Measurements from ENCODE around the gene ADARB2.

The ADARB2 gene

GRCh38 chr10:1567742-1568495 is 169.4 kb downstream of the ADARB2 start:
- no peak overlapping the region for H4K8ac ChIP-seq (ENCODE audit: low read depth, low read length)
- no peak overlapping the region for H3K14ac ChIP-seq (ENCODE audit: low read length)
- H3K4me2 ChIP-seq (ENCODE audit: insufficient read depth, low read length, poor library complexity, severe bottlenecking), result no peak overlapping the region
- H3K79me1 ChIP-seq (ENCODE audit: low read depth, low read length), result peaks cover 3% of the 10 kb centered on the region
- no peak overlapping the region for H2AFZ ChIP-seq (ENCODE audit: low read length)
- no peak overlapping the region for H2BK15ac ChIP-seq (ENCODE audit: low read length)
- no peak overlapping the region for H3K4me3 ChIP-seq (ENCODE audit: low read length in 2 of 2)
- H3K23ac ChIP-seq (ENCODE audit: low read depth, low read length, poor library complexity), result no peak overlapping the region
- no peak overlapping the region for H2BK120ac ChIP-seq (ENCODE audit: low read depth, low read length)
- no peak overlapping the region for H3K18ac ChIP-seq (ENCODE audit: low read length)
- no peaks in the 10 kb centered on the region for H3K36me3 ChIP-seq (replicated peaks in 1 of 2; ENCODE audit: control insufficient read depth in 2 of 2, insufficient read depth in 2 of 2, low read length in 2 of 2)
- H2BK12ac ChIP-seq (ENCODE audit: low read length), result no peak overlapping the region
- H3K27me3 ChIP-seq (ENCODE audit: control insufficient read depth in 3 of 3, insufficient read depth in 3 of 3, low read depth in 1 of 3, low read length in 3 of 3), result no peaks in the 10 kb centered on the region
- H3K9ac ChIP-seq (ENCODE audit: low read depth, low read length, poor library complexity), result no peak overlapping the region
- H4K91ac ChIP-seq (ENCODE audit: low read depth, low read length, poor library complexity), result no peak overlapping the region
- WGBS, 2 donors (ENCODE audit: extremely low coverage in 2 of 2, insufficient read length in 2 of 2, insufficient replicate concordance in 1 of 2), result no CpG with 5 or more reads among the region's 29 CpGs
- H3K9me3 ChIP-seq (replicated peaks in 1 of 2; ENCODE audit: control insufficient read depth in 2 of 2, insufficient read depth in 1 of 2, low read depth in 1 of 2, low read length in 2 of 2), result peaks cover 0 to 2% of the 10 kb centered on the region in 2 donors
- H2BK5ac ChIP-seq (ENCODE audit: low read length), result no peak overlapping the region
- peaks cover 0 to 9% of the 10 kb centered on the region in 2 donors for H3K4me1 ChIP-seq (ENCODE audit: control insufficient read depth in 2 of 2, insufficient read depth in 1 of 2, low read depth in 1 of 2, low read length in 2 of 2)
- no peak overlapping the region for H3K4ac ChIP-seq (ENCODE audit: low read length)
- no peak overlapping the region for H2AK5ac ChIP-seq (ENCODE audit: low read depth, low read length)
- no peak overlapping the region for H3K27ac ChIP-seq (replicated peaks; ENCODE audit: low read length)
- no peak for DNase-seq (ENCODE audit: low spot score)

- peaks cover 0 to 2% of the 10 kb centered on the region in 2 donors for H3K9me3 ChIP-seq (replicated peaks in 1 of 2; ENCODE audit: control insufficient read depth in 2 of 2, insufficient read depth in 1 of 2, low read depth in 1 of 2, low read length in 2 of 2)
- H4K8ac ChIP-seq (ENCODE audit: low read depth, low read length), result no peak overlapping the region
- H3K79me1 ChIP-seq (ENCODE audit: low read depth, low read length), result peaks cover 3% of the 10 kb centered on the region
Observed at GRCh38 chr10:1567152-1567551, 170.2 kb downstream of the ADARB2 start.

GRCh38 chr10:1564791-1565190 is 172.5 kb downstream of the ADARB2 start:
- H3K23ac ChIP-seq (ENCODE audit: low read depth, low read length, poor library complexity), result no peak overlapping the region
- no peak overlapping the region for H2AFZ ChIP-seq (ENCODE audit: low read length)
- no peak overlapping the region for H3K9ac ChIP-seq (ENCODE audit: low read depth, low read length, poor library complexity)
- no peak overlapping the region for H2BK12ac ChIP-seq (ENCODE audit: low read length)
- no peak overlapping the region for H3K18ac ChIP-seq (ENCODE audit: low read length)
- H3K4me1 ChIP-seq (ENCODE audit: control insufficient read depth in 2 of 2, insufficient read depth in 1 of 2, low read depth in 1 of 2, low read length in 2 of 2), result peaks cover 0 to 3% of the 10 kb centered on the region in 2 donors
- no peaks in the 10 kb centered on the region for H3K9me3 ChIP-seq (replicated peaks in 1 of 2; ENCODE audit: control insufficient read depth in 2 of 2, insufficient read depth in 1 of 2, low read depth in 1 of 2, low read length in 2 of 2)
- H2BK15ac ChIP-seq (ENCODE audit: low read length), result no peak overlapping the region
- no peak overlapping the region for H3K4me3 ChIP-seq (ENCODE audit: low read length in 2 of 2)
- H3K27ac ChIP-seq (replicated peaks; ENCODE audit: low read length), result no peak overlapping the region
- no peak overlapping the region for H2BK120ac ChIP-seq (ENCODE audit: low read depth, low read length)
- no peak overlapping the region for H3K4ac ChIP-seq (ENCODE audit: low read length)
- no peaks in the 10 kb centered on the region for H3K36me3 ChIP-seq (replicated peaks in 1 of 2; ENCODE audit: control insufficient read depth in 2 of 2, insufficient read depth in 2 of 2, low read length in 2 of 2)
- no peak overlapping the region for H3K14ac ChIP-seq (ENCODE audit: low read length)
- H3K27me3 ChIP-seq (ENCODE audit: control insufficient read depth in 3 of 3, insufficient read depth in 3 of 3, low read depth in 1 of 3, low read length in 3 of 3), result no peaks in the 10 kb centered on the region
- no CpG with 5 or more reads among the region's 11 CpGs for WGBS, 2 donors (ENCODE audit: extremely low coverage in 2 of 2, insufficient read length in 2 of 2, insufficient replicate concordance in 1 of 2)
- no peak overlapping the region for H3K4me2 ChIP-seq (ENCODE audit: insufficient read depth, low read length, poor library complexity, severe bottlenecking)
- DNase-seq (ENCODE audit: low spot score), result no peak
- no peak overlapping the region for H4K91ac ChIP-seq (ENCODE audit: low read depth, low read length, poor library complexity)
- no peak overlapping the region for H4K8ac ChIP-seq (ENCODE audit: low read depth, low read length)
- no peak overlapping the region for H2BK5ac ChIP-seq (ENCODE audit: low read length)
- H3K79me1 ChIP-seq (ENCODE audit: low read depth, low read length), result no peaks in the 10 kb centered on the region
- H2AK5ac ChIP-seq (ENCODE audit: low read depth, low read length), result no peak overlapping the region

More at GRCh38 chr10:1567152-1567551, 170.2 kb downstream of the ADARB2 start:
- H3K4me1 ChIP-seq (ENCODE audit: control insufficient read depth in 2 of 2, insufficient read depth in 1 of 2, low read depth in 1 of 2, low read length in 2 of 2), result peaks cover 0 to 7% of the 10 kb centered on the region in 2 donors
- H3K23ac ChIP-seq (ENCODE audit: low read depth, low read length, poor library complexity), result no peak overlapping the region
- no peak overlapping the region for H2AFZ ChIP-seq (ENCODE audit: low read length)
- no peak overlapping the region for H2BK120ac ChIP-seq (ENCODE audit: low read depth, low read length)
- no peak overlapping the region for H2BK15ac ChIP-seq (ENCODE audit: low read length)
- no peak overlapping the region for H4K91ac ChIP-seq (ENCODE audit: low read depth, low read length, poor library complexity)
- no peak overlapping the region for H2BK12ac ChIP-seq (ENCODE audit: low read length)
- no CpG with 5 or more reads among the region's 7 CpGs for WGBS, 2 donors (ENCODE audit: extremely low coverage in 2 of 2, insufficient read length in 2 of 2, insufficient replicate concordance in 1 of 2)
- H3K36me3 ChIP-seq (replicated peaks in 1 of 2; ENCODE audit: control insufficient read depth in 2 of 2, insufficient read depth in 2 of 2, low read length in 2 of 2), result no peaks in the 10 kb centered on the region
- H3K14ac ChIP-seq (ENCODE audit: low read length), result no peak overlapping the region
- no peak overlapping the region for H3K4me2 ChIP-seq (ENCODE audit: insufficient read depth, low read length, poor library complexity, severe bottlenecking)
- no peak for DNase-seq (ENCODE audit: low spot score)
- H3K4me3 ChIP-seq (ENCODE audit: low read length in 2 of 2), result no peak overlapping the region
- no peak overlapping the region for H3K27ac ChIP-seq (replicated peaks; ENCODE audit: low read length)
- peak overlapping the region; percentile 3 for H2AK5ac ChIP-seq (ENCODE audit: low read depth, low read length)
- no peak overlapping the region for H3K18ac ChIP-seq (ENCODE audit: low read length)
- no peak overlapping the region for H3K9ac ChIP-seq (ENCODE audit: low read depth, low read length, poor library complexity)
- no peaks in the 10 kb centered on the region for H3K27me3 ChIP-seq (ENCODE audit: control insufficient read depth in 3 of 3, insufficient read depth in 3 of 3, low read depth in 1 of 3, low read length in 3 of 3)
- no peak overlapping the region for H2BK5ac ChIP-seq (ENCODE audit: low read length)
- no peak overlapping the region for H3K4ac ChIP-seq (ENCODE audit: low read length)

- H3K4me2 ChIP-seq (ENCODE audit: insufficient read depth, low read length, poor library complexity, severe bottlenecking), result no peak overlapping the region
- no peak overlapping the region for H2BK5ac ChIP-seq (ENCODE audit: low read length)
- no peak overlapping the region for H3K9ac ChIP-seq (ENCODE audit: low read depth, low read length, poor library complexity)
- H2AK5ac ChIP-seq (ENCODE audit: low read depth, low read length), result no peak overlapping the region
- WGBS, 2 donors (ENCODE audit: extremely low coverage in 2 of 2, insufficient read length in 2 of 2, insufficient replicate concordance in 1 of 2), result no CpG with 5 or more reads among the region's 13 CpGs
- H4K91ac ChIP-seq (ENCODE audit: low read depth, low read length, poor library complexity), result no peak overlapping the region
- no peak overlapping the region for H3K14ac ChIP-seq (ENCODE audit: low read length)
- H3K23ac ChIP-seq (ENCODE audit: low read depth, low read length, poor library complexity), result no peak overlapping the region
- H2AFZ ChIP-seq (ENCODE audit: low read length), result no peak overlapping the region
- no peak overlapping the region for H2BK12ac ChIP-seq (ENCODE audit: low read length)
- no peaks in the 10 kb centered on the region for H3K36me3 ChIP-seq (replicated peaks in 1 of 2; ENCODE audit: control insufficient read depth in 2 of 2, insufficient read depth in 2 of 2, low read length in 2 of 2)
- H3K9me3 ChIP-seq (replicated peaks in 1 of 2; ENCODE audit: control insufficient read depth in 2 of 2, insufficient read depth in 1 of 2, low read depth in 1 of 2, low read length in 2 of 2), result no peaks in the 10 kb centered on the region
- H3K4ac ChIP-seq (ENCODE audit: low read length), result no peak overlapping the region
- H3K4me1 ChIP-seq (ENCODE audit: control insufficient read depth in 2 of 2, insufficient read depth in 1 of 2, low read depth in 1 of 2, low read length in 2 of 2), result peaks cover 0 to 5% of the 10 kb centered on the region in 2 donors
- no peak overlapping the region for H3K18ac ChIP-seq (ENCODE audit: low read length)
- no peak for DNase-seq (ENCODE audit: low spot score)
- no peaks in the 10 kb centered on the region for H3K79me1 ChIP-seq (ENCODE audit: low read depth, low read length)
- no peak overlapping the region for H3K27ac ChIP-seq (replicated peaks; ENCODE audit: low read length)
- H3K27me3 ChIP-seq (ENCODE audit: control insufficient read depth in 3 of 3, insufficient read depth in 3 of 3, low read depth in 1 of 3, low read length in 3 of 3), result no peaks in the 10 kb centered on the region
- no peak overlapping the region for H2BK120ac ChIP-seq (ENCODE audit: low read depth, low read length)
- H4K8ac ChIP-seq (ENCODE audit: low read depth, low read length), result no peak overlapping the region
- H3K4me3 ChIP-seq (ENCODE audit: low read length in 2 of 2), result peak overlapping the region in 1 of 2 donors; percentile 33
- H2BK15ac ChIP-seq (ENCODE audit: low read length), result no peak overlapping the region
Observed at GRCh38 chr10:1563028-1563427, 174.3 kb downstream of the ADARB2 start.
